GM19468 (cell line): ENCODE measurements around the gene L3MBTL1.

Experiments
- ATAC-seq: cut with Tn5 transposase; IDR thresholded peaks from one replicate; pipeline ENCODE4 v1.9.1; 2021; ENCODE audit warnings: mild to moderate bottlenecking, moderate library complexity, moderate number of reproducible peaks; ENCODE audit not compliant: unreplicated experiment; ENCODE audit errors: extremely low read depth

Gene L3MBTL1

GRCh38 chr20:43550456-43550855 is 43.0 kb downstream of the L3MBTL1 start:
- no peak for ATAC-seq

GRCh38 chr20:43554369-43554768 is 46.9 kb downstream of the L3MBTL1 start:
- no peak for ATAC-seq

DNA sequence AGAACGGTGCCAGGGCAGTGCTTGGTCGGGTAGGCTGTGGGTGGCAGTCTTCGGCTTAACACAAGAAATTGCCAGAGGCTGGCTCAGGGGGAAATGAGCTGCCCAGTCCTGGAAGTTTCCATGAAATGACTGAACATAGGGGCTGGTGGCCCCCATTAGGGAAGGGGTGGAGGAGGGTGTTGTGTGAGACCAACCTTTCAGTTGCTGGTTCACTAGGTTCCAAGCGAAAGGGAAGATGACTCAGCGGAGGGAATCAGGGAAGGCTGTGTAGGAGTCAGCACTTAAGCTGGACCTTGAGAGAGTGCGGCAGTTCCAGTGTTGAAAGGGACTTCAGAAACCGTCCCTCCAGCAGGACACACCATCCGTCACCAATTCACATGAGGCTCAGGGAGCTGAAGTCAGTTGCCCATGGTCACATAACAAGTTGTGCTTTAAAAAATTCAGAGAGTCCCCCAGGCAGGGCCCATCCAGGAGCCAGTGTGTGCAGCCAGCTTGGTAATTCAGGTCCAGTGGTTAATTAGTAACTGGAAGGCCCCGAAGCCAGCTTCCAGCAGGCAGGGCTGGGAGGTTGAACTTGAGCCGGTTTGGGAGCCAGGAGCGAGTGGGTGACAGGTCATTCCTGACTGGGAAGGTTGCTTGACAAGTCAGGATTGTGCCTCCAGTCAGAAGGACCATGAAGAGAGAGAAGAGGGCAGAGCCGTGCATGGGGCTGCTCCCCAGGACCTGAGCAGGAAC is 51.1 kb downstream of the L3MBTL1 start, which contains the start of gene SGK2:
TSS of gene SGK2 (plus strand) at position 616 of the 735 bp plus-strand sequence. CDS start 7,469 bp downstream, outside the sequence.
- ATAC-seq, result no peak

GRCh38 chr20:43559147-43559987 is 51.9 kb downstream of the L3MBTL1 start:
- ATAC-seq, result no peak

DNA sequence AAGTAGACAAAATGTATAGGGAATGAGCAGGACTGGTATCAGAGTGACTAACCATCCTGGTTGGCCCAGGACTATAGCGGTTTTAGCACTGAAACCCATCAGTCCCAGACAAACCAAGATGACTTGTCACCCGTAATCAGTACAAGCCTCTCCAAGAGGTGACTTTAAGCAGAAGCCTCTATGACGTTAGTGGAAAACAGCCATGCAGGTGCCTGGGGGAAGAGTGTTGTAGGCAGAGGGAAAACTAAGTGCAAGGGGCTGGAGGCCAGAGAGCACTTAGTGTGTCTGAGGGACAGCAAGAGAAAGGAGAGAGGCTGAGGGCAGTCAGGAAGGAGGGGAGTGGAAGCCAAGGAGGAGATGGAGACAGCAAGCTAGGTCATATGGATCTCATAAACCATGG is 53.5 kb downstream of the L3MBTL1 start:
- ATAC-seq, result no peak

DNA sequence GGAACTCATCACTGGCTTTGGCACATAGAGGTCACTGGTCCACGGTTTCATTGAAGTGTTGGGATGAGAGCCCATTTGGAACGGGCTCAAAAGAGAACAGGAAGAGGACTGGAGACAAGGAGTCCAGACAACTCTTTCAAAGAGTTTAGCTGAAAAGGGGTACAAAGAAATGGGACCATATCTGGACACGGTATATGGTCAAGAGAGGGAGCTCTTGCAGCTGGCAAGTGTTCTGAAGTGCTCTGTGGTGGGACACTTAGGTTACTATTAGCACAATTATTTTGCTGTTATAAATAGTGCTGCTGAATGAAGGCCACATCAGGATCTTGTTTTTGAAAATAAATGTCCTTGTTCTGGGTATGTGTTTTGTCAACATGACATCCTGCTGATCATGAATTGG is 55.9 kb downstream of the L3MBTL1 start:
- ATAC-seq, result no peak

DNA sequence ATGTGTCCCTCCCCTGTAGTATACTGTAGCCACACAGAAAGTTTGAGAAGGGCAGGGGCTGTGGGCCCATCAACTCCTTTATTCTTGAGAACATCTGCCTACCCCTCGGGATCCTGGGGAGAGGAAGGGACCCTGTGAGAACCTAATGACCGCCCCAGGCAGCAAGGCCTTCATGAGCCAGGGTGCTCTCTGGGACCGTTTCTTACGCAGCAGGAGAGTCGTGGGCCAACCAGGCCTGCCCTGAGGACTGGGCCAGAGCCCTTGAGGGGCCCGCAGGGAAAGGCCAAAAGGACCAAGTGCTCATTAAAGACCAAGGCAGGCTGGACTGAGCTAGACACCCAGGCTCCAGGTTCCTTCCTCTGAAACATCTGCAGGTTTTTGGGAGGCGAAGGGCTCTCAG is 56.5 kb downstream of the L3MBTL1 start:
- no peak for ATAC-seq

DNA sequence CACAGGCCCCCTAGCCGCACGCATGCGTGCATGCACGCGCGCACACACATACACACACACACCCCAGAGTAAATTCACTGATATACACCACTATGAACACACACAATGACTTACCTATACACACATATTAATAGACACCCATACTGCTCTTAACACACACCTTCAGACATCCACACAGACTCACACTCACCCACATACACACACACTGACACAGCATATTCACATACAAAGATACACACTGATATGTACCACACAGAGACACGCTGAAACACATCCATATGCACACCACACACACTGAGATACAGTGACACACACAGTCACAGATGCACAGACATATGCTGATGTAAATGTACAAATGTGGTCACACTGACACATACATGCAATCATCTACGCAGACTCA is 57.0 kb downstream of the L3MBTL1 start:
- no peak for ATAC-seq

DNA sequence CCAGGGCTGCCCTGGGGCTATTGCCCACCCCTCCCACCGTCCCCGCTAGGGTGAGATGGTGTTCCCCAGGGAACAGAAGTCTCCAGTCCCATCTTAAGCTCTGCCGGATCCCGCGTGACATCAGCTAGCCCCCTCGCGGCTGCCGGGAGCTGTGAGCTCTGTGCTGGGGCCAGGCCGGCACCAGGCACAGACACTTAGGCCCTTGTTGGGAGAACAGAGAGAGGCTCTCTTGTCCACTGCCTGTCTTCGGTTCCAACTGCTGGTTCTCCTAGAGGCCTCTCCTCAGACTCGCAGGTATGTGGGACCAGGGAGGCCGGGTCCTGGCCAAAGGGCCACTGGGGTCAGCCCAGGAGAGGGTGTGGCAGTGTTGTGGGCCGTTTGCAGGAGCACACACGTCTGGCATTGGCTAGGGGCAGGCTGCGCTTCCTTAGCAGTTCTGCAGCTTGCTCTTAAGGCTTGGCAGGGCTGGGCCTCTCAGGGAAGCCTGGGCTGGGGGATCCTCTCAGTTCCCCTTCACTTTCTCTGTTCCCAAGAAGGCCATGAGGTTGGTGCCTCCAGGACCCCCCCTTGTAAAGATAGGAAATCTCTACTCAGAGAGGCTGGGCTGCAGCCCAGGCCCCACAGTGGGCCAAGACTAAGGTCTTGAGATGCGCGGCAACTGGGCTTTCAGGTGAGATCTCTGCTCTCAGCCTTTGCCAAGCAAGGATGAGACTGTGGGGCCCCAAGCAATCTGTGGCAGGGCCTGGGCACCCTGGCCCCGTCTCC is 57.7 kb downstream of the L3MBTL1 start:
- ATAC-seq, result no peak

- no peak for ATAC-seq
Observed at GRCh38 chr20:43565758-43566104, 58.2 kb downstream of the L3MBTL1 start.

DNA sequence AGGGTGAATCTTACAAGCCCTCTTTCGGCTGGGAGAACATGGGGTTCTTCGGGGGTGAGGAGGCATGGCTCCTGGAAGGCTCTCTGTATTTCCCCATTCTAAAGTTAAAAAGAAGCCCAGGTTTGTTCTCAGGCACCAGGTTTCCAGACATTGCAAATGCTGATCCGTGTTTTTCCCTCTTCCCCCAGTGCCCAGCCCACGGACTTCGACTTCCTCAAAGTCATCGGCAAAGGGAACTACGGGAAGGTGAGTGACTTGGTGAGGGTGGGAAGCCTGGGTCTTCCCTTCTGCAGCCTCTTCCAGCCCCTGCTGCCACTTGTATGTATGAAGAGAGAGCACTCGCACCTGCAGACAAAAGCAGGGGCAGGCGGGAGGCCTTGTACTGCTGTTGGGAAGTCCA is 60.0 kb downstream of the L3MBTL1 start:
- ATAC-seq, result no peak

DNA sequence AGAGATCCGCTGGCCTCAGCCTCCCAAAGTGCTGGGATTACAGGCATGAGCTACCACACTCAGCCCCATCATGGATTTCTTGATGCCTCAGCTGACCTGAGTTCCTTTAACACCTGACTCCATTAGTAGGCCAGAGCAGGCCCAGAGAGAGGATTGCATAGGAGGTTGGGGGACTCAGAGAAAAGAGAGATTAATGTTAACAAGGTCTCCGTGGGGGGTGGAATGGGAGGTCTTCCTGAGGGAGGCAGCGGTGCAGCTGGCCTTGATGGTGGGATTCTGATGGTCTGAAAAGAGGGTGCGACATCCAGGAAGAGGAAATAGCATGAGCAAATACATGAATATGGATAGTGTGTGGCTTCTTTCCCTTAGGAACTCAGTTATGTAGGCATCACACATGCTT is 61.2 kb downstream of the L3MBTL1 start:
- ATAC-seq, result no peak

GRCh38 chr20:43569282-43569681 is 61.8 kb downstream of the L3MBTL1 start:
- ATAC-seq, result no peak

DNA sequence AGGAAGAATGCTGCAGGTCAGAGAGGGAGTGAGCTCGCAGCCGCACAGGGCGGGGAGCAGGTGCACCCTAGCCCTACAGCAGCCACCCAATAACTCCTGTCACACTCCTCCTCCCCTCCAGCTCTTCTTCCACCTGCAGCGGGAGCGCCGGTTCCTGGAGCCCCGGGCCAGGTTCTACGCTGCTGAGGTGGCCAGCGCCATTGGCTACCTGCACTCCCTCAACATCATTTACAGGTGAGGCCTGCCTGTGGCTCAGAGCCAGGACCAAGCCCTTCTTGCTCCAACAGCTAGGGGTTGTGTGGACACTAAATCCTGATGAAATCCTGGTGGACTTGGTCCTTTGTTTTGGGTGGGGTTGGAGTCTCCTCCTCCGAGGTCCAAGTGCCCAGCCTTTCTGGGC is 63.0 kb downstream of the L3MBTL1 start:
- ATAC-seq, result no peak

GRCh38 chr20:43571310-43571709 is 63.8 kb downstream of the L3MBTL1 start:
- no peak for ATAC-seq

- ATAC-seq, result no peak
Observed at GRCh38 chr20:43571771-43572170, 64.3 kb downstream of the L3MBTL1 start.

GRCh38 chr20:43572891-43573290 is 65.4 kb downstream of the L3MBTL1 start:
- no peak for ATAC-seq

DNA sequence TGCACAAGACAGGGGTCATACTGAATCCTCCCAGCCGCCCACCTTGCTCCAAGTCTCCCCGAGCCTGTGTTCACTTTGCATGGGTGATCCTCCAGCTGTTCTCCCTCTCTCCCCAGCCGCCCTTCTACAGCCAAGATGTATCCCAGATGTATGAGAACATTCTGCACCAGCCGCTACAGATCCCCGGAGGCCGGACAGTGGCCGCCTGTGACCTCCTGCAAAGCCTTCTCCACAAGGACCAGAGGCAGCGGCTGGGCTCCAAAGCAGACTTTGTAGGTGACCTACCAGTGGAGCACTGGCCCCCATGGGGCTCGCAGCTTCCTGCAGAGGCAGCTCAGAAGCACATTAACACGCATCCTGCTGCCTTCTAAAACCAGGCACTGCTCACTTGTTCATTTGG is 68.6 kb downstream of the L3MBTL1 start:
- no peak for ATAC-seq

GRCh38 chr20:43579861-43580793 is 72.6 kb downstream of the L3MBTL1 start:
- ATAC-seq, result no peak
